Subcutaneous abdominal adipose tissue (tissue), 5 donors: ENCODE data around the gene HMGCS1.
"Not testable (repeated sequence)": the region's sequence is repeated elsewhere in the genome, so short reads cannot be mapped to it uniquely, and the experiment has no call there.

Experiments used
- H3K27ac ChIP-seq: one replicate; pipeline ENCODE4 v1.7.0; 2013; ENCODE audit warnings: low read depth, mild to moderate bottlenecking, inconsistent platforms, low read length, moderate library complexity
- H3K27me3 ChIP-seq, 5 donors: one replicate each; pipeline ENCODE4 v1.7.0; 2013; ENCODE audit warnings: low read length in 5 of 5, inconsistent platforms in 1 of 5; ENCODE audit not compliant: control insufficient read depth in 5 of 5, insufficient read depth in 4 of 5
- H3K36me3 ChIP-seq, 5 donors: one replicate each; pipeline ENCODE4 v1.7.0; 2013; ENCODE audit warnings: low read length in 5 of 5; ENCODE audit not compliant: control insufficient read depth in 5 of 5, insufficient read depth in 5 of 5
- H3K4me1 ChIP-seq, 5 donors: one replicate each; pipeline ENCODE4 v1.7.0; 2013; ENCODE audit warnings: low read length in 5 of 5, mild to moderate bottlenecking in 3 of 5, moderate library complexity in 1 of 5; ENCODE audit not compliant: control insufficient read depth in 5 of 5, insufficient read depth in 5 of 5
- H3K4me3 ChIP-seq, 5 donors: one replicate each; pipeline ENCODE4 v1.7.0; 2013; ENCODE audit warnings: low read length in 5 of 5, low read depth in 1 of 5
- H3K9ac ChIP-seq, 5 donors: one replicate each; pipeline ENCODE4 v1.7.0; 2013; ENCODE audit warnings: low read length in 5 of 5, mild to moderate bottlenecking in 4 of 5, moderate library complexity in 3 of 5
- H3K9me3 ChIP-seq, 5 donors: one replicate each; pipeline ENCODE4 v1.7.0; 2013; ENCODE audit warnings: low read length in 5 of 5; ENCODE audit not compliant: control insufficient read depth in 5 of 5
- donor health status: healthy.
- donor health status: healthy.
- donor health status: healthy.
- donor health status: healthy.
- donor health status: healthy.

Gene HMGCS1

DNA sequence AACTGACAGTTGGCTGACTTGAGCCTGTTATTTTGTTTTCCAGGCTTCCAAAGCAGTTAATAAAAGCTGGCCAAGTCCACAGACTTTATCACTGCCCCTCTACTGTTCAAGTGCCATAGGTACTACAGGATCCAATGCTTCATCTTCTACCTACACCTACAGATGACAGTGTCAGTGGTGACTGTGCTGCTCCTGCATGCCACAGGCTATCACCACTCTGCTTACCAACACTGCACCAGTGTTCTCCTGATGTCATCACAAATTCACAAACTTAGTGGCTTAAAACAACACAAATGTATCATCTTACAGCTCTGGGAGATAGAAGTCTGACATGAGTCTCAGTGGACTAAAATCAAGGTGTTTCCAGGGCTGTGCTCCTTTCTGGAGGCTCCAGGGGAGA is 26.6 kb downstream of the HMGCS1 start:
- H3K4me3 ChIP-seq, result no peak overlapping the region
- no peak overlapping the region for H3K9ac ChIP-seq
- peaks cover 4 to 25% (median 20%) of the 10 kb centered on the region in 5 donors for H3K36me3 ChIP-seq
- H3K9me3 ChIP-seq, result no peaks in the 10 kb centered on the region
- H3K27ac ChIP-seq, result no peak overlapping the region
- H3K27me3 ChIP-seq, result no peaks in the 10 kb centered on the region
- peaks cover 0 to 14% (median 4%) of the 10 kb centered on the region in 5 donors for H3K4me1 ChIP-seq

DNA sequence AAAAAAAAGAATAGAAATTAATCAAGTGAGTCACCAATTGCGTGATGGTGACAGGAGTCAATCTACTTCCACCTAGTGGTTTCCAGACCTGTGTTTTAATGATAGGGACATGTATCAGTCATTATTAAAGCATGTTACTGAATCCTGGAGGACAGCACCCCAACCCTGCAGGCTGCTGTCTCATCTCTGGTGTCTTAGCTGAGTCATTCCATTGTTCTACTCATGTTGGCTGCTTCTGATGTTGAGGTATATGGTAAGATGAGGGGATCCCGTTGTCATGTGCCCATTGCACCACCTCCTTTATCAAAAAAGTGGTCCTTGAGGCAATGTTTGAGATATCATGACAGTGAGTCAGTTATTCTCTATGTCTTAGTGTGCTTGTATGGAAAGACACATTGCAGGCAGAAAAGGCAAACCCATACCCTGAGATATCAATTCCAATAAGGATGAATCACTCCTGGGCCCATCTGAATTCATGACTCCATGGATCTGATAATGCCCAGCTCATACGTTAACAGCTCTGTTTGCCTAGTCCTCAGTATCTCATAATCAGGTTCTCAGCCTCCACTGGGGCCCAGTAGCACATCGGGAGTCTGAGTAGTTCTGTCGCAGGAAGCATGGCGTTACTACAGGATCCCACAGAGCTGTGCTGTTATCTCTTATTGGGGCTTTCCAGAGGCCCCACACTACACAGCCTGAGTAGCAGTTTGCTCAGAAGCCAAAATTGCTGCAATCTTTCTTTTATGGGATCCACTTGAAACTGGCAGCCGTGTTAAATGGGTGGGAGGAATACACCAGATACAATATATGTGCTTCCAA is 31.2 kb downstream of the HMGCS1 start:
- H3K27ac ChIP-seq, result no peak overlapping the region
- H3K4me1 ChIP-seq, result peaks cover 0 to 18% (median 0%) of the 10 kb centered on the region in 5 donors
- no peaks in the 10 kb centered on the region for H3K27me3 ChIP-seq
- no peak overlapping the region for H3K9ac ChIP-seq
- H3K9me3 ChIP-seq, result no peaks in the 10 kb centered on the region
- H3K36me3 ChIP-seq, result peaks cover 0 to 8% (median 6%) of the 10 kb centered on the region in 5 donors
- no peak overlapping the region for H3K4me3 ChIP-seq

DNA sequence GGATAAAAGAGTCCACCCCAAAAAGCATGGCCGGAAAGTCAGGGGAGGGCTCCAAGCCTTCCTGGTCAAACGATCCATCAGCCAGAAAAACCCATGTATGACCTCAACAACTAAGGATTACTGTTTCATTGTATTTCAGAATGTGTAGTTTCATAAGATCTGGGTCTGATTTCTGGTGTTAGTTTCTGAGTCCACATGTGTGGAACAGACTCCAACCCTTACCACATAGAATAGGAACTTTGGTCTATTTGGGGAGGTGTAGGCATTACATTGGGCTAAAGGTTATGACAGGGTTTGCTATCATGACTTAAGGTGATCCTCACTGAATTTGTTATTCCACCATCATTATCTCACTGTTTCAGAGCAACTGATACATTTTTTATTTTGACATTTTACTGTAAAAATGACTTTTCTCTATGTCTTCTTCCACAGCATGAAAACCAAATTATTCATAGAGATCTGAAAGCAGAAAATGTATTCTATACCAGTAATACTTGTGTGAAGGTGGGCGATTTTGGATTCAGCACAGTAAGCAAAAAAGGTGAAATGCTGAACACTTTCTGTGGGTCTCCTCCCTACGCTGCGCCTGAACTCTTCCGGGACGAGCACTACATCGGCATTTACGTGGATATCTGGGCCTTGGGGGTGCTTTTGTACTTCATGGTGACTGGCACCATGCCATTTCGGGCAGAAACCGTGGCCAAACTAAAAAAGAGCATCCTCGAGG is 33.5 kb downstream of the HMGCS1 start:
- Histone ChIP-seq H3K36me3 (no peaks in the 10 kb centered on the region), H3K27me3 (no peaks in the 10 kb centered on the region), H3K9me3 (no peaks in the 10 kb centered on the region)

DNA sequence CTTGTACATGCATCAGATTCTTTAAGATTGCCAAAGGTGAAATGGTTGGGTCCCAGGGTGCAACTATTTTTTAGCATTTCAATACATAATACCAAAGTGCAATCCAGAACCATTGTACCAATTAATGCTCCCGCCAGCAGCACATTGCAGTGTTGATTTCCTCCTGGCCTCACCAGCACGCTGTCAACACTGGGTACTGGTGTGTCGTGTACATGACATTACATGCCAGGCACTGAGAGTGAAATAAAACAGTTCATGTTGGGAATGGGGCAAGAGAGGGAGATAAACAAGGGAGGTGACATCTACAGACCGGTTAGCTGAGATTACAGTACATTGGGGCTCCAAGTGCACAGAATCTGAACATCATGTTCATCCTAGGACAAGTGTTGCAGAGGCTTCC is 37.8 kb downstream of the HMGCS1 start:
- H3K9ac ChIP-seq, result no peak overlapping the region
- no peak overlapping the region for H3K27ac ChIP-seq

More for the DNA sequence above, 33.5 kb downstream of the HMGCS1 start:
- Histone ChIP-seq H3K9ac (no peak overlapping the region), H3K27ac (no peak overlapping the region), H3K4me3 (no peak overlapping the region), H3K4me1 (peaks cover 0 to 19% (median 0%) of the 10 kb centered on the region in 5 donors)

DNA sequence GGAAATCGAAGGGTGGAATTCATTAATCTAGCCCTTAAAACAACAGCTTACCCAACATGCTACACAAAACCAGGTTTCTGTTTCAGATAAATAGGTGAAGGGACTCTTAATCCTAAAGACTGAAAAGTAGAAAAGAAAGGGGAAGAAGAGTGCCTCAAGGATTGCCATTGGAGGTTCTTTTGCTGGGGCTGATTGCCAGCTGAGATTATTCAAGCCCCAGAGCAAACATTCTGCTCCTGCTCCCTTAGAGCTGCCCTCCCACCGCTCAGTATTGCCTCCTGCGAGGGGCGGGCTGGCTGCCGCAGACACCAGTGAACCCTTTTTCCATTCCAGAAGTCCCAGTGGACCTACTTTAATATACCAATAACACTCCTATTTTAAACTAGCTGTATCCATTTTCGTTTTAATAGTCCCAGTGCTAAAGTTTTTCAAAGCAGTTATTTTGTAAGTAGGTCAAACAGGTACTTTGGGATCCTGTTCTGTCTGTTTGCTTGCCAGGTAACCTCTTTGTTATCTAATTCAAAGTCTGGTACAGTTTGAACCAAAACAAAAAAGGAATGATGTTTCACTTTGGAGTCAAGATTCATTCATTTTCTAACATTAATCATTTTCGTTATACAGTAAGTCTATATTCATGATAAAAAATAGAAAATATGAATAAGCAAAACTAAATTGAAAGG is 38.6 kb downstream of the HMGCS1 start:
- H3K9me3 ChIP-seq, result no peaks in the 10 kb centered on the region
- no peak overlapping the region for H3K27ac ChIP-seq
- H3K4me1 ChIP-seq, result peaks cover 0 to 16% (median 2%) of the 10 kb centered on the region in 5 donors
- no peak overlapping the region for H3K4me3 ChIP-seq
- H3K27me3 ChIP-seq, result no peaks in the 10 kb centered on the region
- no peak overlapping the region for H3K9ac ChIP-seq
- no peaks in the 10 kb centered on the region for H3K36me3 ChIP-seq

More for the DNA sequence above, 37.8 kb downstream of the HMGCS1 start:
- H3K36me3 ChIP-seq, result no peaks in the 10 kb centered on the region
- H3K27me3 ChIP-seq, result no peaks in the 10 kb centered on the region
- H3K4me3 ChIP-seq, result no peak overlapping the region
- no peaks in the 10 kb centered on the region for H3K9me3 ChIP-seq
- peaks cover 0 to 19% (median 2%) of the 10 kb centered on the region in 5 donors for H3K4me1 ChIP-seq

DNA sequence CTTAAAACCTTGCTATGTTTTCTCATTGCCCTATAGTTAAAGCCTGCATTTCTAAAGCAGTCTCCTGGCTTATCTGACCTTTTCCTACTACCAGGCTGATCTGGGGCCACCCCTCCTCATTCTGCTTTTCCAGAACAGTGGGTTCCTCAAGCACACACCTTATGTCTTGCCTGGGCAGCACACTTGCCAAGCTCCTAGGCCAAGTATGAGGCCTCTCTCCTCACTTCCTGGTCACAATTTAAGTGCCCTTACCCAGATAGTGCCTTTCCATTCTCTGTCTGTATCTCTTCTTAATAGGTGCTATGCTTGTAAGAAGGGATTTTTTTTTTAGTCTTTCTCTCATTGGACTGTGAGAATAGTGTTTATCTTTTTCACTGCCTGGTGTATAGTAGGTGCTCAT is 39.7 kb downstream of the HMGCS1 start:
- H3K4me3 ChIP-seq, result no peak overlapping the region
- no peaks in the 10 kb centered on the region for H3K9me3 ChIP-seq
- H3K36me3 ChIP-seq, result no peaks in the 10 kb centered on the region
- no peak overlapping the region for H3K9ac ChIP-seq
- H3K4me1 ChIP-seq, result peaks cover 0 to 11% (median 2%) of the 10 kb centered on the region in 5 donors
- H3K27ac ChIP-seq, result no peak overlapping the region
- H3K27me3 ChIP-seq, result no peaks in the 10 kb centered on the region

DNA sequence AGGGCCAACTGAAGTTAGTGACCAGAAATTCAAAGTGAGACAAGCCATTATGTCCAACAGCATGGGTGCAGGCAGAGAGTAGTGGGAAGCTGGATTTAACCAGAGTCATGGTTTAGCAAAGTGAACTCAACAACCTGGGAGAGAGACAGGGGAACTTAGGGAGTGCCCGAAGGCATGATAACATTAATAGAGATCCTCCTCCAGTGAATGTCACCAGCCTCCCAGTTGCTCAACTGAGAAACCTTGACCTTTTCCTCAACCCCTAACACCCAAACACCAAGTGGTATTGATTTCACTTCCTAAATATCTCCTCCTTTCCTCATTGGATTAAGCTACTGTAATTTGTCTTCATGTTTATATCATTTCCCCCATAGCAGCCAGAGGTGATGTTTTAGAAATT is 42.6 kb downstream of the HMGCS1 start:
- Histone ChIP-seq H3K4me1 (peaks cover 0 to 3% (median 0%) of the 10 kb centered on the region in 5 donors), H3K4me3 (no peak overlapping the region), H3K27ac (no peak overlapping the region), H3K9me3 (peaks cover 0 to 3% (median 0%) of the 10 kb centered on the region in 5 donors), H3K9ac (no peak overlapping the region), H3K36me3 (no peaks in the 10 kb centered on the region), H3K27me3 (no peaks in the 10 kb centered on the region)

DNA sequence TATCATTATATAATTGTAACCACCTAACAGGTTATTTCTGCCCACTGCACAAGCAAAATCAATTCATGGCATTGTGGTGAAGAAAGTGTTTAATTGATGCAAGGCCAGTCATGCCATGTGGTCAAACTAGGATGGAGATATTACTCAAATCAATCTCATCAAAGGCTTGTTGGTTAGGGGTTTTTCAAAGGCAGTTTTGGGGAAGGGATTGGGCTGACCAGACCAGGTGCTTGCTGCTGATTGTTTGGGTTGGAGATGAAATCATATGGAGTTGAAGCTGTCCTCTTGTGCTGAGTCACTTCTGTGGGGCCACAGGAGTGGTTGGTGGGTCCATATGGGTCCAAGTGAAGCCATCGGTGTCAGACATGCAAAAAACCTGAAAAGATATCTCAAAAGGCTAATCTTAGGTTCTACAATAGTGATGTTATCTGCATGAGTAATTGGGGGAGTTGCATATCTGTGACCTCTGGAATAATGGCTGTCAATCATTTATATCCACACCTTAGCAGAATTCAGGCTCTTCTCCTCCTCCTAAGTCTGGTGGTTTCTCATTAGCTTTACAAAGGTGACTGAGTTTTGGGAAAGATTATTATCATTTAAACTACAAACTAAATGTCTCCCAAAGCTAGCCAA is 44.9 kb downstream of the HMGCS1 start:
- Histone ChIP-seq H3K36me3 (no peaks in the 10 kb centered on the region), H3K27me3 (no peaks in the 10 kb centered on the region), H3K9me3 (peaks cover 0 to 3% (median 0%) of the 10 kb centered on the region in 5 donors), H3K27ac (no peak overlapping the region), H3K9ac (no peak overlapping the region), H3K4me3 (no peak overlapping the region), H3K4me1 (no peaks in the 10 kb centered on the region)

DNA sequence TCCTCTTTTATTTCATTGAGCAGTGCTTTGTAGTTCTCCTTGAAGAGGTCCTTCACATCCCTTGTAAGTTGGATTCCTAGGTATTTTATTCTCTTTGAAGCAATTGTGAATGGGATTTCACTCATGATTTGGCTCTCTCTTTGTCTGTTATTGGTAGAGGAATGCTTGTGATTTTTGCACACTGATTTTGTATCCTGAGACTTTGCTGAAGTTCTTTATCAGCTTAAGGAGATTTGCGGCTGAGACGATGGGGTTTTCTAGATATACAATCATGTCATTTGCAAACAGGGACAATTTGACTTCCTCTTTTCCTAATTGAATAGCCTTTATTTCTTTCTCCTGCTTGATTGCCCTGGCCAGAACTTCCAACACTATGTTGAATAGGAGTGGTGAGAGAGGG is 50.9 kb downstream of the HMGCS1 start:
- not testable (repeated sequence) for H3K4me1 ChIP-seq, H3K4me3 ChIP-seq, H3K9me3 ChIP-seq, H3K9ac ChIP-seq, H3K36me3 ChIP-seq, H3K27me3 ChIP-seq, H3K27ac ChIP-seq
